Fibroblast of lung (primary cell): ENCODE data around the gene CCDC194.

Experiments
- EZH2 ChIP-seq: IDR thresholded peaks from 2 replicates; pipeline ENCODE4 v1.5.1; 2012; ENCODE audit warnings: low read length, control low read depth, mild to moderate bottlenecking; ENCODE audit errors: missing control alignments
- TF ChIP-seq, protein P1 (sequence below), 2 donors: IDR thresholded peaks in 1 of 2; conservative IDR thresholded peaks in 1 of 2; 1 replicate in 1 of 2; 2 replicates in 1 of 2; pipeline ENCODE4 v1.5.1; 2011 to 2012; ENCODE audit warnings: low read length in 2 of 2, control low read depth in 1 of 2, inconsistent platforms in 1 of 2, low read depth in 1 of 2, mild to moderate bottlenecking in 1 of 2

DNA sequence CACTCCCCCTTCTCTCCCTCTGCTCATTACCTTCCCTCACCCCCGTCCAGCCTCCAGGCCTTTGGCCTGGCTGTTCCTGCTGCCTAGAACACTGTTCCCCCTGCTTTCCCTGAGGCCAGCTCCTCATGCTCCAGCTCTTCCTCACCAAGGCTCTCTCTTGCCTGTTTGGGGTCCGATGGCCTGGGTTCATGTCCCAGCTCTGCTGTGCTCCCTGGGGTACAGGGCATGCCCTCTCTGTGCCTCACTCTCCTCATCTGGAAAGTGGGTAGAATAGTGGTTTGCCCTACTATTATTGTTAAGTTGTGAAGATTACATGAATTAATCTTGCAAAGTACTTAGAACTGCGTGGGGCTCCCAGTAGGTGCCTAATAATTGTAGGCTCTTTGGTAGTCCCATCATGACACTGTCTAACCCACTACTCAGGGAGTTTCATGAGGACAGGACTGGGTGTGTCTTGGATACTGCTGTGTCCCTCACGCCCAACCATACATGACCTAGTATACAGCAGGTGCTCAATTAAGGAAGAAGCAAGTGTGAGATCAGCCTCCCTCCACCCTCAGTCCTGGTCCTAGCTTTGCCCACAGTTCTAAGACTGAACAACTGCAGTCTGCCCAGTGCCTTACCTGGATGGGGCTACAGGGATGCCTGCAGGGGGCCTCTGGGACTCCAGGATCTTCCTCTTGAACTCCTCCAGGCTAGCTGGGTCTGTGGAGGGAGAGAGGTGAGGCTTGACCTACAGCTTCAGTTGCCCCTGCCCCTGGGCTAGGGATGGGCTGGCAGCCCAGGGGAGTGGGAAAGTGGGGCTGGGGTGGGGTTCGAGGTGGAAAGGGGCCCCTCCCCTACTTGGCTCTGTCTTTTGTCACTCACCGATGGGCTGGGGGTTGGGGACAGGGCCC lies 33.8 kb downstream of the CCDC194 start:
- TF ChIP-seq, protein P1, sequence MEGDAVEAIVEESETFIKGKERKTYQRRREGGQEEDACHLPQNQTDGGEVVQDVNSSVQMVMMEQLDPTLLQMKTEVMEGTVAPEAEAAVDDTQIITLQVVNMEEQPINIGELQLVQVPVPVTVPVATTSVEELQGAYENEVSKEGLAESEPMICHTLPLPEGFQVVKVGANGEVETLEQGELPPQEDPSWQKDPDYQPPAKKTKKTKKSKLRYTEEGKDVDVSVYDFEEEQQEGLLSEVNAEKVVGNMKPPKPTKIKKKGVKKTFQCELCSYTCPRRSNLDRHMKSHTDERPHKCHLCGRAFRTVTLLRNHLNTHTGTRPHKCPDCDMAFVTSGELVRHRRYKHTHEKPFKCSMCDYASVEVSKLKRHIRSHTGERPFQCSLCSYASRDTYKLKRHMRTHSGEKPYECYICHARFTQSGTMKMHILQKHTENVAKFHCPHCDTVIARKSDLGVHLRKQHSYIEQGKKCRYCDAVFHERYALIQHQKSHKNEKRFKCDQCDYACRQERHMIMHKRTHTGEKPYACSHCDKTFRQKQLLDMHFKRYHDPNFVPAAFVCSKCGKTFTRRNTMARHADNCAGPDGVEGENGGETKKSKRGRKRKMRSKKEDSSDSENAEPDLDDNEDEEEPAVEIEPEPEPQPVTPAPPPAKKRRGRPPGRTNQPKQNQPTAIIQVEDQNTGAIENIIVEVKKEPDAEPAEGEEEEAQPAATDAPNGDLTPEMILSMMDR (conservative IDR thresholded peaks at IDR 0.05 in 1 of 2, IDR thresholded peaks at IDR 0.05 in 1 of 2; ENCODE audit: low read depth in 1 of 2, low read length in 2 of 2) = no peak
- no peak for TF ChIP-seq EZH2
